AG08396 (cell line): ENCODE data around the gene PRXL2C.
"Not testable (repeated sequence)": the region's sequence is repeated elsewhere in the genome, so short reads cannot be mapped to it uniquely, and the experiment has no call there.

ENCODE experiments used
- DNase-seq: peaks from one replicate; pipeline ENCODE4 v3.0.0; 2012; ENCODE audit warnings: low spot score, mixed read lengths

The PRXL2C gene

GRCh38 chr9:96649620-96650324 is 5.3 kb downstream of the PRXL2C start:
- DNase-seq: no peak

- peak; percentile 75 for DNase-seq
Measured at GRCh38 chr9:96646081-96646991, 8.8 kb downstream of the PRXL2C start.

GRCh38 chr9:96644137-96644536 is 11.0 kb downstream of the PRXL2C start:
- no peak for DNase-seq

GRCh38 chr9:96641514-96641913 is 13.6 kb downstream of the PRXL2C start:
- DNase-seq: no peak

- DNase-seq: no peak
Measured at GRCh38 chr9:96638606-96639364, 16.3 kb downstream of the PRXL2C start.

- DNase-seq: no peak
Measured at GRCh38 chr9:96636368-96636767, 18.7 kb downstream of the PRXL2C start.

GRCh38 chr9:96633579-96633978 is 21.5 kb downstream of the PRXL2C start:
- not testable (repeated sequence) for DNase-seq

GRCh38 chr9:96626912-96627311 is 28.2 kb downstream of the PRXL2C start:
- no peak for DNase-seq

- peak; percentile 22 for DNase-seq
Measured at GRCh38 chr9:96621618-96622017, 33.5 kb downstream of the PRXL2C start.

- DNase-seq: no peak
Measured at GRCh38 chr9:96620832-96621269, 34.3 kb downstream of the PRXL2C start.

GRCh38 chr9:96620181-96620514 is 35.0 kb downstream of the PRXL2C start:
- no peak for DNase-seq

- peak; percentile 90 for DNase-seq
Measured at GRCh38 chr9:96619491-96620180, 35.5 kb downstream of the PRXL2C start, which contains the start of gene CDC14B. Gene CDC14B, minus strand, starts transcription at chr9:96619843. Its CDS starts 465 bp downstream, at chr9:96619378.

- no peak for DNase-seq
Measured at GRCh38 chr9:96619124-96619465, 36.0 kb downstream of the PRXL2C start.

- peak; percentile 81 for DNase-seq
Measured at GRCh38 chr9:96618209-96619123, 36.7 kb downstream of the PRXL2C start.

- no peak for DNase-seq
Measured at GRCh38 chr9:96617439-96618185, 37.5 kb downstream of the PRXL2C start.

- DNase-seq: no peak
Measured at GRCh38 chr9:96616817-96617438, 38.2 kb downstream of the PRXL2C start.

- DNase-seq: no peak
Measured at GRCh38 chr9:96615411-96615810, 39.7 kb downstream of the PRXL2C start.

GRCh38 chr9:96614664-96615063 is 40.5 kb downstream of the PRXL2C start:
- peak; percentile 37 for DNase-seq

GRCh38 chr9:96612966-96613589 is 42.0 kb downstream of the PRXL2C start:
- no peak for DNase-seq
